ENCODE measurements around the gene HESX1. TPM values are rescaled to one million over a fixed set of nuclear protein-coding genes. Genes with fewer than 3 reads are reported as not detected.

The HESX1 gene
- total RNA-seq, 4 donors from 2014 or later: 0.82 TPM; not detected in 3

GRCh38 chr3:57173687-57174086, 26.1 kb downstream of the HESX1 start:
- no peaks in the 10 kb centered on the region for H3K9me3 ChIP-seq
- in situ Hi-C loops (cut with MboI; ENCODE audit: low pct_ligation_motif_present in 1 of 4, low pct_unique_long_range_greater_than_20kb in 1 of 4, low sequenced_read_pairs in 3 of 4): no loop called here
- peaks cover 1% of the 10 kb centered on the region for H3K27me3 ChIP-seq
- no peak for DNase-seq
- 33 to 54% methylated on average over 1 to 2 of the region's 2 CpGs for WGBS, 2 donors (ENCODE audit: low coverage in 1 of 2)
- H3K4me1 ChIP-seq: peaks cover 0 to 8% (median 7%) of the 10 kb centered on the region in 4 donors
- H3K36me3 ChIP-seq: no peaks in the 10 kb centered on the region
- no peak overlapping the region for H3K4me3 ChIP-seq
- TF ChIP-seq POLR2A (IDR thresholded peaks at IDR 0.05): no peak
- TF ChIP-seq EP300 (IDR thresholded peaks at IDR 0.05; ENCODE audit: low read depth): no peak
- TF ChIP-seq POLR2AphosphoS5 (IDR thresholded peaks at IDR 0.05): no peak
- TF ChIP-seq CTCF (IDR thresholded peaks at IDR 0.05): no peak
- intact Hi-C loops (cut with DNase I; ENCODE audit: low total_unique reads): no loop called here
- H3K27ac ChIP-seq: no peak overlapping the region

- no peak for DNase-seq
- Histone ChIP-seq H3K4me3 (no peak overlapping the region), H3K9me3 (no peaks in the 10 kb centered on the region), H3K27ac (no peak overlapping the region), H3K4me1 (peaks cover 0 to 8% (median 7%) of the 10 kb centered on the region in 4 donors), H3K27me3 (peaks cover 8% of the 10 kb centered on the region), H3K36me3 (no peaks in the 10 kb centered on the region)
- intact Hi-C loops (cut with DNase I; ENCODE audit: low total_unique reads) (no loop called here), in situ Hi-C loops (cut with MboI; ENCODE audit: low pct_ligation_motif_present in 1 of 4, low pct_unique_long_range_greater_than_20kb in 1 of 4, low sequenced_read_pairs in 3 of 4) (no loop called here)
- 93 to 100% methylated on average over 1 of the region's 1 CpG for WGBS, 2 donors (ENCODE audit: low coverage in 1 of 2)
- TF ChIP-seq POLR2A (IDR thresholded peaks at IDR 0.05) (no peak), POLR2AphosphoS5 (IDR thresholded peaks at IDR 0.05) (no peak), EP300 (IDR thresholded peaks at IDR 0.05; ENCODE audit: low read depth) (no peak), CTCF (IDR thresholded peaks at IDR 0.05) (no peak)
These were observed 28.8 kb downstream of the HESX1 start for GRCh38 chr3:57170946-57171345.

- Histone ChIP-seq H3K36me3 (no peaks in the 10 kb centered on the region), H3K4me1 (peaks cover 0 to 8% (median 7%) of the 10 kb centered on the region in 4 donors), H3K27ac (peak overlapping the region in 2 of 4 donors; percentile 19 to 25), H3K9me3 (no peaks in the 10 kb centered on the region), H3K27me3 (peaks cover 9% of the 10 kb centered on the region), H3K4me3 (peak overlapping the region; percentile 32 to 51 (median 44))
- intact Hi-C loops (cut with DNase I; ENCODE audit: low total_unique reads) (loop anchor here (5.0 kb wide), 1 partner anchor 68 kb away; no protein-coding TSS in a partner anchor), in situ Hi-C loops (cut with MboI; ENCODE audit: low pct_ligation_motif_present in 1 of 4, low pct_unique_long_range_greater_than_20kb in 1 of 4, low sequenced_read_pairs in 3 of 4) (no loop called here)
- 0 to 15% methylated on average over 1 to 40 of the region's 40 CpGs for WGBS, 2 donors (ENCODE audit: low coverage in 1 of 2)
- peak; percentile 81 for DNase-seq
- TF ChIP-seq CTCF (IDR thresholded peaks at IDR 0.05) (peak; percentile 84 to 90 (median 87)), POLR2A (IDR thresholded peaks at IDR 0.05) (no peak)
These were observed 29.7 kb downstream of the HESX1 start for GRCh38 chr3:57169872-57170623.

GRCh38 chr3:57169108-57169507, 30.7 kb downstream of the HESX1 start:
- WGBS, 2 donors (ENCODE audit: low coverage in 1 of 2): 20 to 76% methylated on average over 1 to 3 of the region's 3 CpGs
- H3K9me3 ChIP-seq: no peaks in the 10 kb centered on the region
- in situ Hi-C loops (cut with MboI; ENCODE audit: low pct_ligation_motif_present in 1 of 4, low pct_unique_long_range_greater_than_20kb in 1 of 4, low sequenced_read_pairs in 3 of 4): no loop called here
- intact Hi-C loops (cut with DNase I; ENCODE audit: low total_unique reads): loop anchor here (5.0 kb wide), 1 partner anchor 67 kb away; no protein-coding TSS in a partner anchor
- H3K27ac ChIP-seq: no peak overlapping the region
- H3K27me3 ChIP-seq: peaks cover 18% of the 10 kb centered on the region
- DNase-seq: no peak
- H3K36me3 ChIP-seq: no peaks in the 10 kb centered on the region
- H3K4me1 ChIP-seq: peaks cover 0 to 16% (median 15%) of the 10 kb centered on the region in 4 donors
- no peak overlapping the region for H3K4me3 ChIP-seq
- TF ChIP-seq CTCF (IDR thresholded peaks at IDR 0.05) (no peak), POLR2AphosphoS5 (IDR thresholded peaks at IDR 0.05) (no peak), EP300 (IDR thresholded peaks at IDR 0.05; ENCODE audit: low read depth) (no peak), POLR2A (IDR thresholded peaks at IDR 0.05) (no peak)
